IPS DF 4.7 (cell line): ENCODE measurements around the gene NPSR1.

Source experiments
- DNase-seq: peaks from one replicate; pipeline ENCODE4 v3.0.0-alpha.2; 2013; ENCODE audit warnings: low spot score; ENCODE audit errors: extremely low read depth

Gene NPSR1

GRCh38 chr7:34720289-34720688 lies 62.3 kb downstream of the NPSR1 start:
- DNase-seq = no peak

GRCh38 chr7:34723338-34723737 lies 65.3 kb downstream of the NPSR1 start:
- DNase-seq = no peak

- DNase-seq = no peak
Observed at GRCh38 chr7:34723866-34724490, 66.0 kb downstream of the NPSR1 start.

DNA sequence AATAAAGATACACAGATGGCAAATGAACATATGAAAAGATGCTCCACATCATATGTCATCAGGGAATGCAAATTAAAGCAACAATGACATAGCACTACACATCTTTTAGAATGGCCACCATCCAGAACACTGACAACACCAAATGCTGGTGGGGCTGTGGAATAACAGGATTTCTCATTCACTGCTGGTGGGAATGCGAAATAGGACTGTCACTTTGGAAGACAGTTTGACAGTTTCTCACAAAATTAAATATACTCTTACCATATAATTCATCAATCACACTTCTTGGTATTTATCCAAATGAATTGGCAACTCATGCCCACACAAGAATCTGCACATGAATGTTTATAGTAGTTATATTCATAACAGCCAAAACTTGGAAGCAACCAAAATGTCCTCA lies 68.2 kb downstream of the NPSR1 start:
- no peak for DNase-seq

DNA sequence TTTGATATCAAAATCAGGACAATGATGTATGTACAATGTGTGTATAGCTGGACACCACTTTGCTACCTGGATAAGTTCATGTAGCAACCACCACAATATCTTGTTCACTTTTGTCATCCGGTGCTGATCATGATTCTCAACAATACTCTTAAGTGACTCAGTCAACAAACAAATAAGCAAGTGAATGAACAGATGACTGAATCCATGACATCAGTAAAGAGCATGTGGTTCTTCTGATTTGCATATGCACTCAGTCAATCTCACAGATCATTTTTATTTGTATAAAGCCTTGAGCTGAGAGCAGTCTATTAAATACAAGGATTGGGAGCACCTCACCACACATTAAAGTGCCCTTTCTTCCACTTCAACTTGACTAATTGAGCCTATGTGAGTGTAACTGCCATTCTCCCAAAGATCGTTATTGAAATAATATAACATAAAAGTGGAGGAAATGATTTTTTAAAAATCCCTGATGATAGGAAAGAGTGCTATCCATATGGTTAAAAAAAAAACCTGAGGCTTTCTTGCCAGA lies 69.5 kb downstream of the NPSR1 start:
- no peak for DNase-seq

DNA sequence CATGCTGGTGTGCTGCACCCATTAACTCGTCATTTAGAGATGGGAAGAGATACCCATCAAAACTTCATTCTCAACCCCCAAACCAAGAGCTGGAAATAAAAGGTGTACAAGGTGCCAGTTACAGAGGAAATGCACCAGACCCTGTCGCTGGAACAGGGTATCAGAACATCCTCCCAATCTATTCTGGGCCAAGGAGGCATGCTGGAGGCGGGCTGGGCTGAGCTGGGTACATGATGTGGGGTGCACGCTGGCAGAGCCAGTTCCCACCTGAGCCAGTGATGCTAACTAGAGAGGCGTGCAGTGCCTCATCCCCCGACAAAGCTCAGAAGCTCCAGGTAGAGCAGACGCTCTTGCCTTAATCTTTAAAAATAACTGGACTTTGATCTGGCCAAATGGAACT lies 70.1 kb downstream of the NPSR1 start:
- DNase-seq = no peak

DNA sequence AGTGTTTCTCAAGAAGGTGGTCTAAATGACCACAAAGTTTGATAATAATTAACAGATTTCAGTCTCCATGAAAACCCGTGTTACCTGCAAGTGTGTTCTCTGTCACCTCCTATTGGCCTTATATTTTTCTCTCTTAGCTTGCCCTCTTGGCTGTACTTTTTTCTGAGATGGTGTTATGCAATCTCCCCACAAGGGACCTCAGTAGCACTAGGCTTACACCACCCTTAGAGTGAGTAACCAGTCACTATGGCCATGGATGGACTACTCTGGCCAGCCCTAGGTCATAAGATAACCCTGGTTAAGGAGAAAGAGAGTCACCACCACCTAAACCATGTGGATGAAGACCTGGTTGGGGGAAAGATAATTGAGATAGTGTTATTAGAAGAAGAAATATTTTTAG lies 76.8 kb downstream of the NPSR1 start:
- no peak for DNase-seq

DNA sequence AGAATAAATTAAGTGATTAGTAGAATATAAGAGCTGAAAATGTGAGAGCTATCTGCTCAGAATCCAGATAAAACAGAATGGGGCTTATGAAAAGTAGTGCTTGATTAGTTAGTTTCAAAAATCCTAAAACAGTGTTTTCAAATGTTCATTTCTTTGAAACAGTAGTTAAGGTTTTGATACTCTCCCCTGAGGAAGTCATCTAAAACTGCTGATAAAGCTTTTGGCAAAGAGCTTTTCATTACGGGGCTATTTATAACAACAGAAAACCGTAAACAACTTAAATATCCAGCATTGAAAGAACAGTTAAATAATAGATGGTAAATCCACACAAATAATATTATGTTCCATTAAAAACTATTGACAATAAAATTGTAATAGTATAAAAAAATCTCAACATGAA lies 77.5 kb downstream of the NPSR1 start:
- DNase-seq = no peak

- DNase-seq = no peak
Observed at GRCh38 chr7:34739651-34740300, 81.8 kb downstream of the NPSR1 start.

- no peak for DNase-seq
Observed at GRCh38 chr7:34740840-34741239, 82.8 kb downstream of the NPSR1 start.

GRCh38 chr7:34747176-34747781 lies 89.3 kb downstream of the NPSR1 start:
- DNase-seq = no peak

- no peak for DNase-seq
Observed at GRCh38 chr7:34747867-34748727, 90.1 kb downstream of the NPSR1 start.

GRCh38 chr7:34748728-34749089 lies 90.7 kb downstream of the NPSR1 start:
- DNase-seq = no peak

GRCh38 chr7:34749446-34749845 lies 91.4 kb downstream of the NPSR1 start:
- DNase-seq = no peak

DNA sequence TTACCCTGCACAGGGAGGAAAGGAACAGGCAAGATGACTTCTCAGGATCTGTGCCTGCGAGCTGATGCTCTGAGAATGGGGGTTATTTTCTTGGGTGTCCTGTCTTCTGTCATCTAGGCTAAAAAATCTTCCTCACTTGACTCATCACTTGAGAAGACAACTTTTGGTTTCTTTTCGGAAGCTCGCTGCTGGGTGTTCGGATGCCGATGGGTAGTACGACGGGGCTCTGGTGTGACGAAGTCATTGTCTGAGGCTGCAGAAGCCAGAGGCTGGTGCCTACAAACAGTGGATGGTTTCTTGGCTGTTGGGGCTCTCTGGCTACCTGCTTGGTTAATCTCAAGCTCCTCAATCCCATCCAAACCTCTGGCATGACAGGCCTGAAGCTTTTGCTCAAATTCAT lies 92.2 kb downstream of the NPSR1 start:
- no peak for DNase-seq

GRCh38 chr7:34750636-34751035 lies 92.6 kb downstream of the NPSR1 start:
- no peak for DNase-seq

DNA sequence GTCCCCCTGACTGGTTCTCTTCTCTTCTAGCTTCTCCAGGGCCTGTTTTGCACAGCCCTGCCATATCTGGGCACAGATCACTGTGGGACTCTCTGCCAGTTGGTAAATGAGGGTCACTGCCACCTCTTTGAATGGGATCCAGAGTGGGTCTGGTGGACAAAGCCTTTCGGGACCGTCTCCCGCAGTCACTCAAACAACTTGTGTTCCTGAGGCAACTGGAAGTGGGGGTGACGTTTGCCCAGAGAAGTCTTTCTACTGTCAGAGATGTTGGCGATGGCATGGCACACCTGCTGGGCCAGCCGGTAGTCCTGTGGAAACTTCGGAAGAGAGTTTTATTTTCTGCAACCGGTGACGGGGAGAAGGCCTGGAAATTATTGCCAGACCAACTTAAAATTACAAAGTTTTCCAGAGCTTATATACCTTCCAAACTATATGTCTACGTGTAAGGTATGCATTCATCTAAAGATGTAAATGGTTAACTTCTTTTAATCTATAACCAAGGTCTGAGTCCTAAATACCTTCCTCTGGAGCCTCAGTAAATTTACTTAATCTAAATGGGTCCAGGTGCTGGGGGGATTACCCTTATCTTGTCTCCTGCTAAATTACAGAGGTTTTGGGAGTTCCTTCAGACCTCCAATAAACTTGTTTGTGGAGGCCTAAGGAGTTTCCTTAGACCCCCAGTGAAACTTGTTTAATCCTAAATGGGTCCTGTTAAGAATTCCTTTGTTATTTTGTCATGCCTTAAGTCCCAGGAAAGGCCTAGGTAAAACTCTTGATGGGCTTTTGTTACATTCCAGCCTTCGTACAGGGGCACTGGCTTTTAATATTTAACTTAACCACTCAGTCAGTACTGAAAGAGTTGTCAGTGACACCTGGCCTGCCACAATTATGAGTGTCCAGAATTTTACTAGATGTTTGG lies 94.0 kb downstream of the NPSR1 start:
- DNase-seq = no peak

DNA sequence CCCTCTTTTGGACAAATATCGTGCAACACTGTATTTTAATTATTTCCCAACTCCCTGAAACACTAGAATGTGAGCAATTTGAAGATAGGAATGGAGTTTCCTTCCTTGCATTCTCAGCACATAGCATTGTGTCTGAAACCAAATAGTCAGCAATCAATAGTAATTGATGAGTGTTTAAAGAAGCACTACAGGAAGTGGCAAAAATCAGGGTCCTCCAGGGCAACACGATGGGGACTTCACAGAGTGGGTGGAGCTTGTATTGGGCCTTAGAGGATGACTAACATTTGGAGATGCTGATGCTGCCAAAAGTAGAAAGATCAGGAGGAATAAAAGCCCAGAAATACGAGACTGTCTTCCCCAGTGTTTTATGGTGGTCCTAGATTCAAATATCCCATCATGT lies 94.9 kb downstream of the NPSR1 start:
- no peak for DNase-seq

GRCh38 chr7:34755008-34755407 lies 97.0 kb downstream of the NPSR1 start:
- DNase-seq = no peak

GRCh38 chr7:34756025-34756437 lies 98.0 kb downstream of the NPSR1 start:
- no peak for DNase-seq

- no peak for DNase-seq
Observed at GRCh38 chr7:34756691-34757090, 98.7 kb downstream of the NPSR1 start.
